Transverse colon (tissue), 4 donors: ENCODE measurements around the gene APOBEC3C. TPM values are rescaled to one million over a fixed set of nuclear protein-coding genes. Genes with fewer than 3 reads are reported as not detected.
"Not testable (repeated sequence)": the region's sequence is repeated elsewhere in the genome, so short reads cannot be mapped to it uniquely, and the experiment has no call there.

Source experiments
- DNase-seq: peaks from one replicate; pipeline ENCODE4 v3.0.0-alpha.2; 2019
- H3K27ac ChIP-seq, 4 donors: fragments of 200-600 bp; sonication (generic); 2 replicates each; pipeline ENCODE4 v1.5.1; 2016 to 2018; ENCODE audit warnings: inconsistent platforms in 4 of 4
- H3K27me3 ChIP-seq: fragments of 200-600 bp; sonication (generic); 2 replicates; pipeline ENCODE4 v1.5.1; 2017; ENCODE audit warnings: inconsistent platforms
- H3K36me3 ChIP-seq, 4 donors: fragments of 200-600 bp; sonication (generic); 2 replicates each; pipeline ENCODE4 v1.5.1; 2017 to 2019; ENCODE audit warnings: inconsistent platforms in 4 of 4
- H3K4me1 ChIP-seq, 4 donors: fragments of 200-600 bp; sonication (generic); 2 replicates each; pipeline ENCODE4 v1.5.1; 2017 to 2020; ENCODE audit warnings: inconsistent platforms in 4 of 4
- H3K4me3 ChIP-seq, 4 donors: fragments of 200-600 bp; sonication (generic); 1 replicate in 1 of 4; 2 replicates in 3 of 4; pipeline versions ENCODE4 v1.5.1 to v1.6.1; 2017 to 2019; ENCODE audit warnings: inconsistent platforms in 4 of 4
- H3K9me3 ChIP-seq, 2 donors: fragments of 200-600 bp; sonication (generic); 2 replicates each; pipeline ENCODE4 v1.5.1; 2017 to 2019; ENCODE audit warnings: inconsistent platforms in 2 of 2
- CTCF ChIP-seq, 5 experiments: fragments of 200-600 bp in 3 of 5; fragments of 450-650 bp in 2 of 5; sonication (generic) in 3 of 5; IDR thresholded peaks; 1 replicate in 2 of 5; 2 replicates in 3 of 5; pipeline ENCODE4 v1.5.1; 2016 to 2017; ENCODE audit warnings: antibody characterized with exemption in 5 of 5, inconsistent platforms in 3 of 5, mild to moderate bottlenecking in 2 of 5, moderate library complexity in 1 of 5
- EP300 ChIP-seq: sonication (generic); formaldehyde crosslinking; IDR thresholded peaks from one replicate; pipeline ENCODE4 v1.6.1; 2017; ENCODE audit warnings: antibody characterized with exemption, low read depth
- POLR2A ChIP-seq: fragments of 450-650 bp; IDR thresholded peaks from one replicate; pipeline ENCODE4 v1.6.1; 2016; ENCODE audit warnings: antibody characterized with exemption, mild to moderate bottlenecking, moderate library complexity
- POLR2AphosphoS5 ChIP-seq, 3 donors: sonication (generic); formaldehyde crosslinking; IDR thresholded peaks; one replicate each; pipeline ENCODE4 v1.6.1; 2016; ENCODE audit warnings: antibody characterized with exemption in 3 of 3
- WGBS, 2 donors: methylation state at CpG; one replicate each; pipeline ENCODE4 v1.1.5; 2018; ENCODE audit warnings: low coverage in 1 of 2; 5-methylcytosine and 5-hydroxymethylcytosine counted together
- in situ Hi-C, 4 donors: fragments of 200-750 bp; cut with MboI; loops; one replicate each; pipeline versions ENCODE4 v1.15.0 to v1.15.1; 2017; ENCODE audit warnings: low sequenced_read_pairs in 3 of 4, low pct_ligation_motif_present in 1 of 4, low pct_unique_long_range_greater_than_20kb in 1 of 4
- intact Hi-C: fragments of 100-400 bp; cut with DNase I; formaldehyde crosslinking; loops from one replicate; pipeline ENCODE4 v1.15.1; 2023; ENCODE audit warnings: low total_unique reads
- total RNA-seq, 4 donors: library from RNA; depleted of rRNA; stranded (reverse); fragments of >200 nt; gene quantifications; one replicate each; pipeline ENCODE4 v1.1.0, GENCODE V29; 2016

Gene APOBEC3C
- total RNA-seq, 4 donors from 2014 or later, result 1.2 to 9.1 (median 7.5) TPM

DNA sequence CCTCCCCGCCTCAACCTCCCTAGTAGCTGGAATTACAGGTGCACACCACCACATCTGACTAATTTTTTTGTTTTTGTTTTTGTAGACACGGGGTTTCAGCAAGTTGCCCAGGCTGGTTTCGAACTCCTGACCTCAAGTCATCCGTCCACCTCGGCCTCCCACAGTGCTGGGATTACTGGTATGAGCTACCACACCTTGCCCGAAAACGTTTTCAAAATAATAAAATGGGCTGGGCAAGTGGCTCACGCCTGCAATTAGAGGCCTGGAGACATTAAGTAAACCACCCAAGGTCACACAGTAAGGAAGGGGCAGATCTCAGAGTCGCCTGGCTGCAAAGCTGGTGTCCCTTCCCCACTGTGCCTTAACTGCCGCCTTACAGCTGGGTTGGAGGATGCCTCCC is 33.5 kb upstream of the APOBEC3C start:
- TF ChIP-seq POLR2AphosphoS5 (IDR thresholded peaks at IDR 0.05) (peak in 2 of 3 donors; percentile 20 to 39), POLR2A (peak; percentile 28)
- peak; percentile 67 for DNase-seq
- 40 to 52% methylated on average over 4 to 10 of the region's 10 CpGs for WGBS, 2 donors
- Histone ChIP-seq H3K27ac (peak overlapping the region in 3 of 4 donors; percentile 83 to 87 (median 84)), H3K4me3 (peak overlapping the region in 1 of 4 donors; percentile 52), H3K4me1 (peaks cover 0 to 28% (median 13%) of the 10 kb centered on the region in 4 donors)
- H3K9me3 ChIP-seq, in situ Hi-C loops, H3K36me3 ChIP-seq, H3K27me3 ChIP-seq: not testable (repeated sequence)
- intact Hi-C loops, result loop anchor here (5.0 kb wide), 1 partner anchor 113 kb away; no protein-coding TSS in a partner anchor

DNA sequence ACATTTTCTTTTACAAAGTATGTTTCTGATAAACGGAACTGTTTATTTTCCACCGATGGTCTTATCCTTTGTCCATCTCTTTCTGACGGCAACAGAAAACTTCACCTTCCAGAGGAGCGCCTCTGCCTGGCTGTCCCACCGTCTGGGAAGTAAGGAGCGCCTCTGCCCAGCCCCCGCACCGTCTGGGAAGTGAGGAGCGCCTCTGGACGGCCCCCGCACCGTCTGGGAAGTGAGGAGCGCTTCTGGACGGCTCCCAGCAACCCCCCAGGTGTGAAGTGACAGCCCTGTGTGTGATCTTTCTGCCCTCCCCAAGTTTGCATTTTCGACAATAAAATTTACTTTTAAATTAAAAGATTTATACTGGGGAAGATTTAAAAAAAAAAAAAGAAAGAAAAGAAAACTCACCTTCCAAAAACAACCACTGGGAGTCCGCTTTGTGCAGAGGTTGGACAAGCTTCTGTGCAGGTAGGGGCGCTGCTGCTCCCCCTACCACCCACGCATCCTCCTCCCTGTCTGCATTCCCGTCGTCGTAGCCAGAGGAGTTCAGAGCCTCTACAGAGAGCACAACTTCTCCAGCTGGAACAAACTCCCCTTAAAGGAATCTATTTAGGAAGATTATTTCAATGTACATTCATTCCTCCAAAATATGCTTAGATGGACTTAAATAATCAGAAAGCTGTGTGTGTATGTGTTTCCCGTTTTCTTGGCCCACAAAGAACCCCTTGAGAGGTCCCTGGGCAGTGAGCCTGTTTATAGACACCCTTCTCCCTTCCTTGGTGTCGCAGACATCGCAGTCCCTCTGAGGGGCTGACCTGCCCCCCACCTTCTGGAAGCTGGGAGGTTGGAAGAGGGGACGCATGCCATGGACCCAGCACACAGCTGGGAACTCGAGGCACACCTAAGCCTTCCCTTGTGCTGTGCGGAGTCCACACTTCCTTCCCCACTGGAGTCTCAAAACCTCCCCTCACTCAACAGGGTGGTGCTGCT is 32.8 kb upstream of the APOBEC3C start:
- no peaks in the 10 kb centered on the region for H3K36me3 ChIP-seq
- WGBS, 2 donors, result 12 to 30% methylated on average over 11 to 27 of the region's 27 CpGs
- intact Hi-C loops (loop anchor here (5.0 kb wide), 1 partner anchor 114 kb away; no protein-coding TSS in a partner anchor), in situ Hi-C loops (no loop called here)
- H3K27me3 ChIP-seq, result no peaks in the 10 kb centered on the region
- H3K27ac ChIP-seq, result peak overlapping the region in 3 of 4 donors; percentile 83 to 87 (median 84)
- TF ChIP-seq POLR2AphosphoS5 (IDR thresholded peaks at IDR 0.05) (peak in 2 of 3 donors; percentile 37 to 61), EP300 (no peak), POLR2A (peak; percentile 5), CTCF (IDR thresholded peaks at IDR 0.05) (peak; percentile 39 to 67 (median 44))
- H3K4me3 ChIP-seq, result peak overlapping the region in 3 of 4 donors; percentile 1 to 52 (median 23)
- H3K4me1 ChIP-seq, result peaks cover 0 to 28% (median 13%) of the 10 kb centered on the region in 4 donors
- peak; percentile 54 for DNase-seq
- H3K9me3 ChIP-seq, result no peaks in the 10 kb centered on the region

GRCh38 chr22:38981992-38982927 is 31.8 kb upstream of the APOBEC3C start, which contains the start of gene APOBEC3B:
APOBEC3B (plus strand) TSS chr22:38982347; CDS start chr22:38982454, 107 bp downstream.
- intact Hi-C loops (loop anchor here (5.0 kb wide), 1 partner anchor 115 kb away; no protein-coding TSS in a partner anchor), in situ Hi-C loops (no loop called here)
- H3K27me3 ChIP-seq, result no peaks in the 10 kb centered on the region
- H3K4me1 ChIP-seq, result peaks cover 0 to 28% (median 13%) of the 10 kb centered on the region in 4 donors
- TF ChIP-seq POLR2AphosphoS5 (IDR thresholded peaks at IDR 0.05), result peak in 2 of 3 donors; percentile 73 to 80
- no peak for TF ChIP-seq CTCF (IDR thresholded peaks at IDR 0.05)
- TF ChIP-seq POLR2A, result peak; percentile 53
- TF ChIP-seq EP300, result no peak
- peak within 1 kb of the TSS in 3 of 4 donors; percentile 83 to 87 (median 84) for H3K27ac ChIP-seq
- 12% methylated on average over 16 of the region's 16 CpGs; no CpG with 5 or more reads in 1 of the 2 donors for WGBS, 2 donors
- peak within 1 kb of the TSS in 3 of 4 donors; percentile 1 to 52 (median 23) for H3K4me3 ChIP-seq
- H3K36me3 ChIP-seq, result no peaks in the 10 kb centered on the region
- no peaks in the 10 kb centered on the region for H3K9me3 ChIP-seq
- DNase-seq, result peak; percentile 92

- Histone ChIP-seq H3K36me3 (no peaks in the 10 kb centered on the region), H3K9me3 (no peaks in the 10 kb centered on the region), H3K4me3 (no peak overlapping the region), H3K27ac (peak overlapping the region in 3 of 4 donors; percentile 10 to 60 (median 24)), H3K4me1 (peaks cover 0 to 28% (median 13%) of the 10 kb centered on the region in 4 donors), H3K27me3 (no peaks in the 10 kb centered on the region)
- TF ChIP-seq POLR2A (no peak), POLR2AphosphoS5 (IDR thresholded peaks at IDR 0.05) (no peak), CTCF (IDR thresholded peaks at IDR 0.05) (no peak), EP300 (no peak)
- 93% methylated on average over 2 of the region's 2 CpGs for WGBS, 2 donors
- in situ Hi-C loops (no loop called here), intact Hi-C loops (loop anchor here (5.0 kb wide), 1 partner anchor 117 kb away; no protein-coding TSS in a partner anchor)
- DNase-seq, result no peak
Observed at GRCh38 chr22:38984224-38984623, 29.8 kb upstream of the APOBEC3C start.
